Activated CD4-positive, alpha-beta memory T cell treated with anti-CD3 and anti-CD28 coated beads, Interleukin-2, amount 10 ng/mL, durations not matched to agents 7 days and 5 days (primary cell): ENCODE results near the gene NLRX1. TPM values are rescaled to one million over a fixed set of nuclear protein-coding genes. Genes with fewer than 3 reads are reported as not detected.
"Not testable (repeated sequence)": the region's sequence is repeated elsewhere in the genome, so short reads cannot be mapped to it uniquely, and the experiment has no call there.

Experiments used
- CTCF ChIA-PET: fragments of 350-600 bp; sonication (Branson Sonifier 250); formaldehyde crosslinking; loops from one replicate; lab custom pipeline; 2021; ENCODE audit warnings: antibody characterized with exemption, inconsistent platforms; lab: Charles Lee
- POLR2A ChIA-PET: fragments of 350-600 bp; sonication (Branson Sonifier 250); formaldehyde crosslinking; loops from one replicate; lab custom pipeline; 2021; ENCODE audit warnings: antibody characterized with exemption; lab: Charles Lee
- DNase-seq: peaks from one replicate; pipeline ENCODE4 v3.0.0-alpha.2; 2020
- H3K27ac Mint-ChIP-seq: one replicate; pipeline ENCODE4 v1.8.0; 2021; ENCODE audit warnings: mild to moderate bottlenecking, mixed read lengths
- H3K27me3 Mint-ChIP-seq: one replicate; pipeline ENCODE4 v1.8.0; 2021; ENCODE audit warnings: mixed read lengths
- H3K36me3 Mint-ChIP-seq: one replicate; pipeline ENCODE4 v1.8.0; 2021; ENCODE audit warnings: low read depth, mixed read lengths
- H3K4me1 Mint-ChIP-seq: one replicate; pipeline ENCODE4 v1.8.0; 2021; ENCODE audit warnings: mixed read lengths
- H3K4me3 Mint-ChIP-seq: one replicate; pipeline ENCODE4 v1.8.0; 2021; ENCODE audit warnings: mild to moderate bottlenecking, mixed read lengths
- H3K9me3 Mint-ChIP-seq: one replicate; pipeline ENCODE4 v1.8.0; 2021; ENCODE audit warnings: mixed read lengths
- total RNA-seq, 2 experiments: library from RNA; stranded (reverse); gene quantifications; one replicate each; pipeline ENCODE4 v1.2.3, GENCODE V29; 2021

The NLRX1 gene
- total RNA-seq, 2 experiments from 2014 or later, result 19.2 to 21.9 TPM

DNA sequence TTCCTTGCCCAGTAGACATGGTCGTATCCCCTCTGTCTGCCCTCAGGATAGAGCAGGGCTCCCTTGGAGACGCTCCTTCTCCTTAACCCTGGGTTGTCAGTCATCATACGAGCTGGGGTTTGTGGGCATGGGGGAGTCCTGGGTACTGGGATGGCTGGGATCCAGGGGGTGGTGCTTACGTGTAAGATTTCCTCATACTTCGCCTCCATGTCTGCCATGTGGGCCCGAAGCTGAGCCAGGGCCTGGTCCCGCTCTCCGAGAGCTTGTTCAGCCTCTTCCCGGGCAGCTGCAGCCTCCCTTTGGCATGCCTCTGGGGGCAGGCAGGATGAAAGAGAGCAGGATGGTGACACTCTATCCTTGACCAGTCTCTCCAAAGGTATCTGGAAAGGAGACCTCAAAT, 22.0 kb downstream of the NLRX1 start:
- Mint-ChIP-seq H3K36me3 (no peaks in the 10 kb centered on the region), H3K9me3 (no peaks in the 10 kb centered on the region), H3K27ac (no peak overlapping the region), H3K4me3 (no peak overlapping the region), H3K27me3 (peaks cover 6% of the 10 kb centered on the region), H3K4me1 (no peaks in the 10 kb centered on the region)
- POLR2A ChIA-PET, result interaction anchor here (1.0 to 1.3 kb wide), 2 partner anchors 22 to 42 kb away, joined by 3 read pairs; partner anchors contain the start of genes ABCG4 and NLRX1
- no peak for DNase-seq
- CTCF ChIA-PET, result interaction anchor here (0.8 to 1.5 kb wide), 3 partner anchors 13 to 134 kb away, joined by 3 read pairs; no protein-coding TSS in a partner anchor

GRCh38 chr11:119191265-119191664, 22.7 kb downstream of the NLRX1 start:
- H3K36me3 Mint-ChIP-seq, H3K27me3 Mint-ChIP-seq, H3K27ac Mint-ChIP-seq, H3K4me3 Mint-ChIP-seq, DNase-seq, H3K9me3 Mint-ChIP-seq, H3K4me1 Mint-ChIP-seq: not testable (repeated sequence)
- CTCF ChIA-PET, result interaction anchor here (0.6 to 1.5 kb wide), 5 partner anchors 12 to 170 kb away, joined by 3 read pairs; no protein-coding TSS in a partner anchor
- POLR2A ChIA-PET, result interaction anchor here (1.0 kb wide), 1 partner anchor 43 kb away, joined by 3 read pairs; the partner anchor contains the start of gene ABCG4

- POLR2A ChIA-PET, result no interaction called here
- H3K27me3 Mint-ChIP-seq, result peaks cover 6% of the 10 kb centered on the region
- H3K4me3 Mint-ChIP-seq, result no peak overlapping the region
Observed at GRCh38 chr11:119192111-119192510, 23.6 kb downstream of the NLRX1 start.

GRCh38 chr11:119193001-119193400, 24.5 kb downstream of the NLRX1 start:
- ChIA-PET CTCF (no interaction called here), POLR2A (no interaction called here)
- peaks cover 6% of the 10 kb centered on the region for H3K27me3 Mint-ChIP-seq

More at GRCh38 chr11:119192111-119192510, 23.6 kb downstream of the NLRX1 start:
- no peak for DNase-seq
- H3K27ac Mint-ChIP-seq, result no peak overlapping the region
- peaks cover 3% of the 10 kb centered on the region for H3K4me1 Mint-ChIP-seq
- H3K36me3 Mint-ChIP-seq, result no peaks in the 10 kb centered on the region
- H3K9me3 Mint-ChIP-seq, result no peaks in the 10 kb centered on the region
- CTCF ChIA-PET, result no interaction called here

DNA sequence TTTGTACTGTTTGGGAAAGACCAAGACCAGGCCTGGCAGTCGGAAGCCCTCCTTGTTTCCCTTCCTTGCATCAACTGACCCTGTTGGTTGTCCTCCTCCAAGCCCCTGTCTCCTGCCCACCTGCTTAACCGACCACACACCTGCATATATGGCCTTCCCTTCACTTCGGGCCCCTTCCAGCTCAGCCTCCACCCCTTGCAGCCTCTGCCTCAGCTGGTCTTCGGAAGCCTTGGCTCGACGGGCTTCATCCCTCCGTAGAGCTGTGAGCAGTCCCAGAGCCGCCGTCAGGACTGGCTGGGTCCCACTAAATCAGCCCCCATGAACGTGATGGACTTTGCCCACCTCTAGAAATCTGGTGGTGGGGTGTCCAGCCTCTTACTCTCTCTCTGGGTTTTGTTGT, 25.1 kb downstream of the NLRX1 start:
- Mint-ChIP-seq H3K4me1 (peaks cover 3% of the 10 kb centered on the region), H3K36me3 (no peaks in the 10 kb centered on the region), H3K9me3 (no peaks in the 10 kb centered on the region), H3K27me3 (peaks cover 6% of the 10 kb centered on the region), H3K4me3 (no peak overlapping the region), H3K27ac (no peak overlapping the region)
- ChIA-PET CTCF (no interaction called here), POLR2A (no interaction called here)
- no peak for DNase-seq

More at GRCh38 chr11:119193001-119193400, 24.5 kb downstream of the NLRX1 start:
- DNase-seq, result no peak
- Mint-ChIP-seq H3K4me1 (peaks cover 3% of the 10 kb centered on the region), H3K27ac (no peak overlapping the region), H3K36me3 (no peaks in the 10 kb centered on the region), H3K4me3 (no peak overlapping the region), H3K9me3 (no peaks in the 10 kb centered on the region)

DNA sequence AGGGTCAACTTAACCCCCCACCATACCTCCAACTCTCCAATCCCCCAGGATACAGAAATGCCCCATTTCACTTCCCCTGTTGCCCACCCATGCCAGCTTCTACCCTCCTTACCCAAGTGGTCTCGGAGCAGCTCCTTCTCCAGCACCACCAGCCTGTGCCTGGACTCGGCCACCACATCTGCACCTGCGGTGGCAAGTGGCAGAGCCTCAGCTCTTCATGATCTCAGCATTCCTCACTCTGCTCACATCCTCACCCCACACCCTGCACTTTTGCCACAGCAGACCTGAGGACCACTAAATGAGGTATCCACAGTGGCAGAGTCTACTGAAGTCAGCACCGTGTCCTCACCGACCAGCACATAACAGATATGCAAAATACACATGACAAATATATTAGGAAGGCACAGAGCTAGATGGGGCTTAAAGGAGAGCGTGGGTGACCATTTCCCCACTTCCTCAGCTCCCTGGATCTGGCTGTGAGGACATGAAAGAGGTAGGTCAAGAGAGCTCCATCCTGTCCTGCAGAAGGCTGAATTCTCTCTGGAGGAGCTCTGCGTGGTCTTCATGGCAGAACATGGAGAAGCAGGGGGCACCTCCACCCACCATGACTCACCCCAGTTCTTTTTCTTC, 26.4 kb downstream of the NLRX1 start:
- Mint-ChIP-seq H3K36me3 (no peaks in the 10 kb centered on the region), H3K27me3 (peaks cover 6% of the 10 kb centered on the region), H3K4me3 (no peak overlapping the region), H3K27ac (no peak overlapping the region), H3K9me3 (no peaks in the 10 kb centered on the region), H3K4me1 (peaks cover 3% of the 10 kb centered on the region)
- POLR2A ChIA-PET, result interaction anchor here (1.4 kb wide), 1 partner anchor 126 kb away, joined by 4 read pairs; no protein-coding TSS in a partner anchor
- CTCF ChIA-PET, result interaction anchor here (0.5 to 3.7 kb wide), 8 partner anchors 25 to 143 kb away, joined by 3 to 30 read pairs (median 3); partner anchors contain the start of genes NLRX1 and VPS11
- DNase-seq, result no peak

DNA sequence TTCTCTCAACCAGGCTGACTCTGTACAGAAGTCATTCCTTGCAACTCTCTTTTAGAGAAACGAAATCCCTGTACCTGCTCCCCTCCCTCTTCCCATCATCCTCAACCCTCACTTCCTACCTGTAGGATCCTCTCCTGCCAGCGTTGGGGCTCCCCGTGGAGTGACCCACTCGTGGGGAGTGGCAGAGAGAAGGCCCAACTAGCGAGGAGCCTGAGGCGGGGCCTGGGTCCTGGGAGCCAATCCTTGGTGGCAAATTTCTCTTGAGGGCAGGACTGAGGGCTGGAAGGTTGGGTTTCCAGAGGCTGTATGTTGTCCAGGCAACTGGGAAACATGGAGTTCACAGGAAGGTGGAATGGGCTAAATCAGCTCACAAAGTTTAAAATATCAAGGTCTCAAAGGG, 27.2 kb downstream of the NLRX1 start:
- ChIA-PET POLR2A (interaction anchor here (0.8 to 1.0 kb wide), 2 partner anchors 10 to 125 kb away, joined by 3 to 4 read pairs; no protein-coding TSS in a partner anchor), CTCF (interaction anchor here (1.0 to 3.7 kb wide), 20 partner anchors 11 to 142 kb away, joined by 3 to 30 read pairs (median 5); partner anchors contain the start of genes C2CD2L, CBL, DPAGT1 and HMBS)
- Mint-ChIP-seq H3K4me3 (no peak overlapping the region), H3K27me3 (peaks cover 6% of the 10 kb centered on the region), H3K4me1 (peaks cover 3% of the 10 kb centered on the region), H3K36me3 (no peaks in the 10 kb centered on the region), H3K9me3 (no peaks in the 10 kb centered on the region), H3K27ac (no peak overlapping the region)
- no peak for DNase-seq

DNA sequence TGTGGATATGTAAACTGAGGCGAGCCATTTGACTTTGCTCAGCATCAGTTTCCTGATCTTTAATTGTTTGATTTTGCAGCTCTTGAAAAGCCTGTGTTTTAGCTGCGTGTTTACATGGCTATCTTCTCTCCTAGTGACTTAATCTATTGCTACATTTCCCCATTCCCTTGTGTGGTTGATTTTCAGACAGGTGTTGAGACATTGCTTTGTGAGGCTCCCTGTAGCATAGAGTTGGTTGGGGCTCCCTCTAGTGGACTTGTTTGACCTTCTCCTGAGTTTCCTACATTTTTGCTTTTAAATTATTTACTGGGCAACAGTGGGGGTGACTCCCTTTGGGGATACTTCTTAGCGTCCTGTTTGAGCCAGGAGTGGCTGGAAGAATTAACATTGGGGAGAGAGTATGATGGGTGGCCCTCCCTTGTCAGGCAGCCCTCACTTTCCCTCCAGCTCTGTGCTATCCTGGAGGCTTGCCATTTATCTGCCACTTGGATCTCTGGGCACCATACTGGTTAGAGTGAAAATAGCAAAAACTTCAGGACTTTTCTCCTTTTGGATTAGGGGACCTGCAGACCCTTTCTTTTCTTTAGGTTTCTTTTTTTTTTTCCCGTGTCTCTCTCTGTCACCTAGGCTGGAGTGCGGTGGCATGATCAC, 28.4 kb downstream of the NLRX1 start:
- POLR2A ChIA-PET, result interaction anchor here (0.8 to 1.0 kb wide), 5 partner anchors 28 to 199 kb away, joined by 3 to 6 read pairs (median 3); partner anchors contain the start of genes CENATAC and NLRX1
- Mint-ChIP-seq H3K36me3 (no peaks in the 10 kb centered on the region), H3K4me1 (peaks cover 3% of the 10 kb centered on the region), H3K27ac (no peak overlapping the region), H3K27me3 (peaks cover 6% of the 10 kb centered on the region), H3K4me3 (no peak overlapping the region), H3K9me3 (no peaks in the 10 kb centered on the region)
- CTCF ChIA-PET, result interaction anchor here (0.7 to 3.7 kb wide), 28 partner anchors 9 to 281 kb away, joined by 3 to 30 read pairs (median 5); partner anchors contain the start of genes C2CD2L, CBL, DPAGT1 and HINFP
- DNase-seq, result peak; percentile 70

- Mint-ChIP-seq H3K9me3 (no peaks in the 10 kb centered on the region), H3K27me3 (peaks cover 6% of the 10 kb centered on the region), H3K27ac (no peak overlapping the region), H3K36me3 (no peaks in the 10 kb centered on the region), H3K4me3 (no peak overlapping the region), H3K4me1 (peaks cover 3% of the 10 kb centered on the region)
- no peak for DNase-seq
- POLR2A ChIA-PET, result no interaction called here
- CTCF ChIA-PET, result no interaction called here
Observed at GRCh38 chr11:119198925-119199324, 30.4 kb downstream of the NLRX1 start.

DNA sequence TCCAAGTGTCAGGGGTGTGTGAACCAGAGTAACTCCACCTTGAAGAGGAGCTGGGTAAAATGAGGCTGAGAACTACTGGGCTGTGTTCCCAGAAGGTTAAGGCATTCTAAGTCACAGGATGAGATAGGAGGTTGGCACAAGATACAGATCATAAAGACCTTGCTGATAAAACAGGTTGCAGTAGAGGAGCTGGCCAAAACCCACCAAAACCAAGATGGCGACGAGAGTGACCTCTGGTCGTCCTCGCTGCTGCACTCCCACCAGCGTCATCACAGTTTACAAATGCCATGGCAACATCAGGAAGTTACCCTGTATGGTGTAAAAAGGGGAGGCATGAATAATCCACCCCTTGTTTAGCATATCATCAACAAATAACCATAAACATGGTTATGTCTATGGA, 32.7 kb downstream of the NLRX1 start:
- POLR2A ChIA-PET, H3K9me3 Mint-ChIP-seq, H3K27ac Mint-ChIP-seq, H3K4me3 Mint-ChIP-seq, H3K27me3 Mint-ChIP-seq, H3K36me3 Mint-ChIP-seq, DNase-seq: not testable (repeated sequence)
- peaks cover 13% of the 10 kb centered on the region for H3K4me1 Mint-ChIP-seq
- CTCF ChIA-PET, result interaction anchor here (0.7 to 1.6 kb wide), 4 partner anchors 14 to 140 kb away, joined by 3 to 6 read pairs (median 4); partner anchors contain the start of gene NLRX1

GRCh38 chr11:119202554-119202953, 34.0 kb downstream of the NLRX1 start:
- H3K27me3 Mint-ChIP-seq, result no peaks in the 10 kb centered on the region
- DNase-seq, result no peak
- ChIA-PET CTCF (interaction anchor here (0.6 to 6.0 kb wide), 5 partner anchors 14 to 207 kb away, joined by 3 to 74 read pairs (median 3); no protein-coding TSS in a partner anchor), POLR2A (no interaction called here)
- H3K4me1 Mint-ChIP-seq, result peaks cover 16% of the 10 kb centered on the region
- no peak overlapping the region for H3K4me3 Mint-ChIP-seq
- no peaks in the 10 kb centered on the region for H3K36me3 Mint-ChIP-seq
- no peaks in the 10 kb centered on the region for H3K9me3 Mint-ChIP-seq
- no peak overlapping the region for H3K27ac Mint-ChIP-seq

DNA sequence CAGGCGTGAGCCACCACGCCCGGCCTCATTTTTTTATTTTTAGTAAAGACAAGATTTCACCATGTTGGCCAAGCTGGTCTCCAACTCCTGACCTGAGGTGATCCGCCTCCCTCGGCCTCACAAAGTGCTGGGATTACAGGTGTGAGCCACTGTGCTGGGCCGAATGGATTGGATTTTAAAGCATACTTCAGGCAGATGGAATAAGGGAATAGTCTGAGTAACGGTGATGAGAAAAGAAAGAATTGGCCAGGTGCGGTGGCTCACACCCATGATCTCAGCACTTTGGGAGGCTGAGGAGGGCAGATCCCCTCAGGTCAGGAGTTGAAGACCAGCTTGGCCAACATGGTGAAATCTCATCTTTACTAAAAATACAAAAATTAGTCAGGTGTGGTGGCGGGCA, 35.5 kb downstream of the NLRX1 start:
- Mint-ChIP-seq H3K27me3 (no peaks in the 10 kb centered on the region), H3K9me3 (no peaks in the 10 kb centered on the region), H3K4me1 (peaks cover 27% of the 10 kb centered on the region), H3K36me3 (peaks cover 4% of the 10 kb centered on the region), H3K4me3 (no peak overlapping the region), H3K27ac (no peak overlapping the region)
- no peak for DNase-seq
- ChIA-PET CTCF (interaction anchor here (0.5 to 6.0 kb wide), 6 partner anchors 23 to 656 kb away, joined by 3 to 74 read pairs (median 31); no protein-coding TSS in a partner anchor), POLR2A (interaction anchor here (1.4 to 4.3 kb wide), 2 partner anchors 109 to 117 kb away, joined by 4 to 22 read pairs; a partner anchor contains a TSS)
